H1 (cell line): ENCODE measurements around the gene PGF. TPM values are rescaled to one million over a fixed set of nuclear protein-coding genes. Genes with fewer than 3 reads are reported as not detected.

Experiments
- CTCF ChIA-PET: fragments of 300-600 bp; sonication (Branson Sonifier 250); formaldehyde crosslinking; loops from one replicate; lab custom pipeline; 2021; ENCODE audit not compliant: partially characterized antibody; lab: Charles Lee
- POLR2A ChIA-PET: fragments of 300-600 bp; sonication (Branson Sonifier 250); formaldehyde crosslinking; loops from one replicate; lab custom pipeline; 2021; ENCODE audit warnings: inconsistent platforms; ENCODE audit not compliant: partially characterized antibody; lab: Charles Lee
- DNase-seq, 2 experiments: peaks; one replicate each; pipeline versions ENCODE4 v3.0.0 to v3.0.0-alpha.2; 2010 to 2022; ENCODE audit warnings: low spot score in 2 of 2, low read depth in 1 of 2, mixed read lengths in 1 of 2
- FAIRE-seq: peaks from 2 replicates; lab custom pipeline; 2011; peaks lifted over from hg19 to GRCh38; lab: Jason Lieb, UNC
- H2AFZ ChIP-seq: 2 replicates; pipeline ENCODE4 v1.8.1; 2012; ENCODE audit warnings: low read length, inconsistent platforms
- H2AK5ac ChIP-seq: 2 replicates; pipeline ENCODE4 v1.6.1; 2013; ENCODE audit warnings: low read depth, low read length
- H2BK120ac ChIP-seq: replicated peaks from 2 replicates; pipeline ENCODE3; 2013; ENCODE audit warnings: low read depth, low read length, inconsistent platforms
- H2BK12ac ChIP-seq: 2 replicates; pipeline ENCODE4 v1.6.1; 2013; ENCODE audit warnings: low read depth, low read length
- H2BK15ac ChIP-seq: 2 replicates; pipeline ENCODE4 v1.6.1; 2013; ENCODE audit warnings: low read length
- H2BK20ac ChIP-seq: 2 replicates; pipeline ENCODE4 v1.6.1; 2013; ENCODE audit warnings: low read length
- H2BK5ac ChIP-seq: 2 replicates; pipeline ENCODE4 v1.6.1; 2013; ENCODE audit warnings: low read depth, low read length
- H3K14ac ChIP-seq: 2 replicates; pipeline ENCODE4 v1.6.1; 2013; ENCODE audit warnings: inconsistent platforms; ENCODE audit not compliant: insufficient read length
- H3K18ac ChIP-seq: 2 replicates; pipeline ENCODE4 v1.6.1; 2013; ENCODE audit warnings: low read length; ENCODE audit errors: extremely low read depth
- H3K23ac ChIP-seq: 2 replicates; pipeline ENCODE4 v1.6.1; 2013; ENCODE audit warnings: inconsistent platforms; ENCODE audit not compliant: insufficient read length
- H3K23me2 ChIP-seq: 2 replicates; pipeline ENCODE4 v1.6.1; 2013; ENCODE audit warnings: low read depth, low read length
- H3K27ac ChIP-seq: 2 replicates; pipeline ENCODE4 v1.6.1; 2011; ENCODE audit warnings: low read depth, low read length, inconsistent platforms
- H3K27me3 ChIP-seq, 4 experiments: replicated peaks in 1 of 4; 1 replicate in 1 of 4; 2 replicates in 3 of 4; pipeline versions ENCODE4 v1.6.1 to v1.8.1; 2011 to 2013; ENCODE audit warnings: low read length in 3 of 4, mild to moderate bottlenecking in 3 of 4, inconsistent platforms in 2 of 4, mixed read lengths in 2 of 4, moderate library complexity in 1 of 4; ENCODE audit not compliant: control insufficient read depth in 3 of 4, insufficient read depth in 3 of 4; ENCODE audit errors: extremely low read depth in 1 of 4
- H3K36me3 ChIP-seq, 4 experiments: 2 replicates each; pipeline versions ENCODE4 v1.6.1 to v1.8.1; 2011 to 2013; ENCODE audit warnings: mild to moderate bottlenecking in 4 of 4, low read length in 3 of 4, moderate library complexity in 2 of 4, control low read depth in 1 of 4, inconsistent platforms in 1 of 4; ENCODE audit not compliant: insufficient read depth in 4 of 4, control insufficient read depth in 2 of 4
- H3K4ac ChIP-seq: replicated peaks from 2 replicates; pipeline ENCODE3; 2013; ENCODE audit warnings: low read length, low read depth, mixed read lengths, inconsistent platforms; ENCODE audit not compliant: insufficient read length
- H3K4me1 ChIP-seq, 4 experiments: replicated peaks in 1 of 4; 1 replicate in 1 of 4; 2 replicates in 3 of 4; pipeline versions ENCODE4 v1.6.1 to v1.8.1; 2011 to 2013; ENCODE audit warnings: low read length in 3 of 4, inconsistent platforms in 2 of 4, mixed read lengths in 1 of 4; ENCODE audit not compliant: insufficient read depth in 4 of 4, control insufficient read depth in 3 of 4
- H3K4me2 ChIP-seq, 2 experiments: 2 replicates each; pipeline versions ENCODE4 v1.6.1 to v1.8.1; 2011 to 2013; ENCODE audit warnings: low read depth in 2 of 2, low read length in 2 of 2, control low read depth in 1 of 2, inconsistent platforms in 1 of 2, mild to moderate bottlenecking in 1 of 2; ENCODE audit not compliant: insufficient read depth in 1 of 2
- H3K4me3 ChIP-seq, 4 experiments: fragments of 200-600, 300-600 bp in 1 of 4; sonication (generic), shearing (Covaris generic), sonication (Bioruptor Twin) in 1 of 4; 2 replicates each; pipeline versions ENCODE4 v1.5.1 to v1.8.1; 2011 to 2016; ENCODE audit warnings: low read length in 4 of 4, low read depth in 3 of 4, control low read depth in 2 of 4, inconsistent platforms in 2 of 4, mild to moderate bottlenecking in 2 of 4, mixed read lengths in 1 of 4, moderate library complexity in 1 of 4; ENCODE audit not compliant: insufficient read depth in 2 of 4; ENCODE audit errors: extremely low read depth in 1 of 4
- H3K56ac ChIP-seq: replicated peaks from 2 replicates; pipeline ENCODE3; 2013; ENCODE audit warnings: low read depth, mild to moderate bottlenecking, mixed read lengths, low read length, inconsistent platforms; ENCODE audit not compliant: insufficient read length
- H3K79me1 ChIP-seq: 2 replicates; pipeline ENCODE4 v1.6.1; 2013; ENCODE audit warnings: low read depth, low read length, control low read depth
- H3K79me2 ChIP-seq, 2 experiments: 2 replicates each; pipeline versions ENCODE4 v1.6.1 to v1.8.1; 2012 to 2013; ENCODE audit warnings: low read length in 2 of 2, mild to moderate bottlenecking in 2 of 2, inconsistent platforms in 1 of 2; ENCODE audit not compliant: insufficient read depth in 2 of 2, control insufficient read depth in 1 of 2
- H3K9ac ChIP-seq, 4 experiments: replicated peaks in 1 of 4; 1 replicate in 1 of 4; 2 replicates in 3 of 4; pipeline versions ENCODE4 v1.6.1 to v1.8.1; 2011 to 2013; ENCODE audit warnings: low read depth in 3 of 4, low read length in 3 of 4, control low read depth in 2 of 4, mild to moderate bottlenecking in 2 of 4, moderate library complexity in 2 of 4, inconsistent platforms in 1 of 4; ENCODE audit errors: extremely low read depth in 1 of 4
- H3K9me3 ChIP-seq, 2 experiments: 2 replicates each; pipeline versions ENCODE4 v1.6.1 to v1.8.1; 2012 to 2013; ENCODE audit warnings: mild to moderate bottlenecking in 2 of 2, moderate library complexity in 2 of 2, control low read depth in 1 of 2, inconsistent platforms in 1 of 2, low read depth in 1 of 2, low read length in 1 of 2, mixed read lengths in 1 of 2; ENCODE audit not compliant: insufficient read depth in 2 of 2
- H4K20me1 ChIP-seq, 2 experiments: replicated peaks in 1 of 2; 2 replicates each; pipeline versions ENCODE3 to v1.8.1; 2011 to 2013; ENCODE audit warnings: inconsistent platforms in 2 of 2, low read length in 2 of 2, mild to moderate bottlenecking in 1 of 2; ENCODE audit not compliant: insufficient read depth in 2 of 2, control insufficient read depth in 1 of 2
- H4K5ac ChIP-seq: 2 replicates; pipeline ENCODE4 v1.6.1; 2013; ENCODE audit warnings: low read length, low read depth, mixed read lengths, inconsistent platforms; ENCODE audit not compliant: insufficient read length
- H4K8ac ChIP-seq: 2 replicates; pipeline ENCODE4 v1.8.0; 2013; ENCODE audit warnings: mild to moderate bottlenecking, moderate library complexity, low read length, inconsistent platforms; ENCODE audit not compliant: insufficient read depth; ENCODE audit errors: extremely low read depth
- H4K91ac ChIP-seq: replicated peaks from 2 replicates; pipeline ENCODE3; 2013; ENCODE audit warnings: low read length, mixed read lengths, inconsistent platforms; ENCODE audit not compliant: insufficient read length
- BCL11A ChIP-seq, 2 experiments: IDR thresholded peaks; one replicate each; pipeline ENCODE4 v1.6.1; 2011; ENCODE audit warnings: low read depth in 2 of 2, low read length in 2 of 2, mild to moderate bottlenecking in 2 of 2
- CBX5 ChIP-seq: fragments of 300-800, 300-1000 bp; sonication (generic); IDR thresholded peaks from 2 replicates; pipeline ENCODE4 v1.7.1; 2016; ENCODE audit warnings: antibody characterized with exemption, low read length, low read depth
- JUND ChIP-seq: IDR thresholded peaks from 2 replicates; pipeline ENCODE4 v1.6.1; 2011; ENCODE audit warnings: mild to moderate bottlenecking, improper control_type of control experiment, low read length
- KDM5A ChIP-seq: fragments of 200-600 bp; IDR thresholded peaks from 2 replicates; pipeline ENCODE4 v1.7.1; 2012; ENCODE audit warnings: mild to moderate bottlenecking, low read length, inconsistent platforms, mixed read lengths
- POLR2A ChIP-seq, 2 experiments: IDR thresholded peaks; 1 replicate in 1 of 2; 2 replicates in 1 of 2; pipeline ENCODE4 v1.6.1; 2011; ENCODE audit warnings: low read depth in 2 of 2, low read length in 2 of 2, mild to moderate bottlenecking in 2 of 2; ENCODE audit errors: control extremely low read depth in 1 of 2
- RXRA ChIP-seq: IDR thresholded peaks from 2 replicates; pipeline ENCODE4 v1.6.1; 2011; ENCODE audit warnings: low read depth, mild to moderate bottlenecking, low read length, moderate library complexity; ENCODE audit not compliant: insufficient read depth
- SIX5 ChIP-seq: IDR thresholded peaks from 2 replicates; pipeline ENCODE4 v1.6.1; 2011; ENCODE audit warnings: mild to moderate bottlenecking, low read depth, low read length
- SP4 ChIP-seq: IDR thresholded peaks from 2 replicates; pipeline ENCODE4 v1.6.1; 2012; ENCODE audit warnings: low read length, inconsistent platforms
- TAF7 ChIP-seq: optimal IDR thresholded peaks from 2 replicates; pipeline ENCODE3; 2011; ENCODE audit warnings: low read depth, mild to moderate bottlenecking, inconsistent platforms, low read length, moderate library complexity, borderline replicate concordance
- WGBS, 2 experiments: shearing (Covaris generic) in 1 of 2; methylation state at CpG; one replicate each; pipeline versions ENCODE4 v1.1.6 to v1.1.7; 2013 to 2015; ENCODE audit warnings: low lambda C conversion rate in 2 of 2, mixed read lengths in 2 of 2, inconsistent platforms in 1 of 2, low coverage in 1 of 2, missing lambda C conversion rate in 1 of 2; ENCODE audit not compliant: insufficient replicate concordance in 2 of 2, insufficient coverage in 1 of 2, insufficient read length in 1 of 2; ENCODE audit errors: extremely low coverage in 1 of 2, missing lambda C conversion rate in 1 of 2; 5-methylcytosine and 5-hydroxymethylcytosine counted together
- polyA plus RNA-seq, 7 experiments: library from polyadenylated mRNA; depleted of rRNA in 3 of 7; stranded (reverse) in 5 of 7; unstranded in 2 of 7; fragments of >200 nt in 5 of 7; fragments of 200-250 nt in 2 of 7; gene quantifications; 1 replicate in 5 of 7; 2 replicates in 1 of 7; 4 replicates in 1 of 7; pipeline versions ENCODE4 v1.2.1 to v1.2.3, GENCODE V29; 2011 to 2013; ENCODE audit warnings: missing spikeins in 2 of 7, mixed read lengths in 2 of 7
- total RNA-seq: library from RNA; stranded (reverse); fragmentation: NEBNext Ultra II Directional; extraction: Animal tissue kit (Norgen Biotek cat#: 25700); gene quantifications from 2 replicates; pipeline ENCODE4 v1.2.1, GENCODE V29; 2021
- TF ChIP-seq, protein P1 (sequence below), 3 experiments: IDR thresholded peaks; 1 replicate in 2 of 3; 2 replicates in 1 of 3; pipeline versions ENCODE4 v1.5.1 to v1.6.1; 2011; ENCODE audit warnings: low read length in 3 of 3, mild to moderate bottlenecking in 3 of 3, inconsistent platforms in 2 of 3, low read depth in 1 of 3, moderate library complexity in 1 of 3; ENCODE audit not compliant: insufficient read depth in 1 of 3; ENCODE audit errors: control extremely low read depth in 1 of 3

Gene PGF
- total and polyA plus RNA-seq, 2 of the 8 experiments (the other 6 are each of a cell fraction or from before 2014, with no cell fraction given), result 2.1 to 4.1 TPM

DNA sequence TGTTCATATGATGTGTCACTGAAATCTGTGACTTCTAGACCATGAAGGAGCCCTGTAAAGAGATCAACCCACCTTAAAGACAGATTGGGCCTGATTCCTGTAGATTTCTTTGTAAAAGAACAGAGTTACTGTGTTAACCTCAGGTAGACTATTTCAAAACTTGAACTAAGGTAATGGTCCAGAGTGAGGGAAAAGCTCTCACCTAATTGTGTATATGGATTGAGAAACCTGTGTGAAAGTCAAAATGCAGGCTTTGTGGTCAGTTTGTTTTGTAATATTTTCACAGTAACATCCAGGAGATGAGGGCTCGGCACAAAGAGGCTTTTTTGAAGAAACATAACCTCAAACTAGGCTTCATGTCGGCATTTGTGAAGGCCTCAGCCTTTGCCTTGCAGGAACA, 57.3 kb downstream of the PGF start:
- Histone ChIP-seq H2AK5ac (no peak overlapping the region), H3K4me1 (no peaks in the 10 kb centered on the region), H3K56ac (no peak overlapping the region), H3K14ac (no peak overlapping the region), H4K5ac (no peak overlapping the region), H2AFZ (no peak overlapping the region), H3K27ac (no peak overlapping the region), H2BK5ac (no peak overlapping the region), H2BK20ac (no peak overlapping the region), H3K27me3 (no peaks in the 10 kb centered on the region), H3K4me3 (no peak overlapping the region), H3K23ac (no peak overlapping the region), H2BK12ac (no peak overlapping the region), H2BK120ac (no peak overlapping the region), H4K91ac (no peak overlapping the region), H3K79me2 (no peaks in the 10 kb centered on the region), H3K9me3 (no peaks in the 10 kb centered on the region), H2BK15ac (no peak overlapping the region), H4K20me1 (peaks cover 4 to 9% of the 10 kb centered on the region in 2 experiments), H3K79me1 (0 out of 2 replicates have a peak, but pooled peaks cover 2% of the 10 kb centered on the region), H3K18ac (no peak overlapping the region), H3K4me2 (no peak overlapping the region), H3K9ac (no peak overlapping the region), H3K36me3 (peaks cover 55 to 100% (median 93%) of the 10 kb centered on the region in 4 experiments), H3K4ac (no peak overlapping the region), H4K8ac (no peak overlapping the region), H3K23me2 (no peaks in the 10 kb centered on the region)
- ChIA-PET CTCF (interaction anchor here (0.9 to 24.8 kb wide), 3 partner anchors 8 to 41 kb away, joined by 3 to 509 read pairs (median 173); no protein-coding TSS in a partner anchor), POLR2A (interaction anchor here (0.6 to 2.5 kb wide), 4 partner anchors 10 to 22 kb away, joined by 3 to 8 read pairs (median 4); partner anchors contain the start of gene PROX2)
- 82% methylated on average over 1 of the region's 2 CpGs; no CpG with 5 or more reads in 1 of the 2 experiments for WGBS, 2 experiments
- FAIRE-seq (no peak), DNase-seq (no peak)
- TF ChIP-seq POLR2A (IDR thresholded peaks at IDR 0.05; ENCODE audit: control extremely low read depth in 1 of 2, low read depth in 2 of 2, low read length in 2 of 2) (no peak), BCL11A (IDR thresholded peaks at IDR 0.05; ENCODE audit: low read depth in 2 of 2, low read length in 2 of 2) (no peak), JUND (no peak), TAF7 (no peak), SP4 (no peak), KDM5A (no peak), RXRA (no peak), CBX5 (no peak), SIX5 (no peak)
- TF ChIP-seq, protein P1, sequence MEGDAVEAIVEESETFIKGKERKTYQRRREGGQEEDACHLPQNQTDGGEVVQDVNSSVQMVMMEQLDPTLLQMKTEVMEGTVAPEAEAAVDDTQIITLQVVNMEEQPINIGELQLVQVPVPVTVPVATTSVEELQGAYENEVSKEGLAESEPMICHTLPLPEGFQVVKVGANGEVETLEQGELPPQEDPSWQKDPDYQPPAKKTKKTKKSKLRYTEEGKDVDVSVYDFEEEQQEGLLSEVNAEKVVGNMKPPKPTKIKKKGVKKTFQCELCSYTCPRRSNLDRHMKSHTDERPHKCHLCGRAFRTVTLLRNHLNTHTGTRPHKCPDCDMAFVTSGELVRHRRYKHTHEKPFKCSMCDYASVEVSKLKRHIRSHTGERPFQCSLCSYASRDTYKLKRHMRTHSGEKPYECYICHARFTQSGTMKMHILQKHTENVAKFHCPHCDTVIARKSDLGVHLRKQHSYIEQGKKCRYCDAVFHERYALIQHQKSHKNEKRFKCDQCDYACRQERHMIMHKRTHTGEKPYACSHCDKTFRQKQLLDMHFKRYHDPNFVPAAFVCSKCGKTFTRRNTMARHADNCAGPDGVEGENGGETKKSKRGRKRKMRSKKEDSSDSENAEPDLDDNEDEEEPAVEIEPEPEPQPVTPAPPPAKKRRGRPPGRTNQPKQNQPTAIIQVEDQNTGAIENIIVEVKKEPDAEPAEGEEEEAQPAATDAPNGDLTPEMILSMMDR (IDR thresholded peaks at IDR 0.05; ENCODE audit: control extremely low read depth in 1 of 3, insufficient read depth in 1 of 3, low read depth in 1 of 3, low read length in 3 of 3), result no peak
